Activated CD4-positive, alpha-beta memory T cell treated with anti-CD3 and anti-CD28 coated beads, Interleukin-2, amount 10 ng/mL, durations not matched to agents 7 days and 5 days (primary cell): ENCODE data around the gene TLE5. TPM values are rescaled to one million over a fixed set of nuclear protein-coding genes. Genes with fewer than 3 reads are reported as not detected.
"Not testable (repeated sequence)": the region's sequence is repeated elsewhere in the genome, so short reads cannot be mapped to it uniquely, and the experiment has no call there.

Experiments
- CTCF ChIA-PET: fragments of 350-600 bp; sonication (Branson Sonifier 250); formaldehyde crosslinking; loops from one replicate; lab custom pipeline; 2021; ENCODE audit warnings: antibody characterized with exemption, inconsistent platforms; lab: Charles Lee
- POLR2A ChIA-PET: fragments of 350-600 bp; sonication (Branson Sonifier 250); formaldehyde crosslinking; loops from one replicate; lab custom pipeline; 2021; ENCODE audit warnings: antibody characterized with exemption; lab: Charles Lee
- DNase-seq: peaks from one replicate; pipeline ENCODE4 v3.0.0-alpha.2; 2020
- H3K27ac Mint-ChIP-seq: one replicate; pipeline ENCODE4 v1.8.0; 2021; ENCODE audit warnings: mild to moderate bottlenecking, mixed read lengths
- H3K27me3 Mint-ChIP-seq: one replicate; pipeline ENCODE4 v1.8.0; 2021; ENCODE audit warnings: mixed read lengths
- H3K36me3 Mint-ChIP-seq: one replicate; pipeline ENCODE4 v1.8.0; 2021; ENCODE audit warnings: low read depth, mixed read lengths
- H3K4me1 Mint-ChIP-seq: one replicate; pipeline ENCODE4 v1.8.0; 2021; ENCODE audit warnings: mixed read lengths
- H3K4me3 Mint-ChIP-seq: one replicate; pipeline ENCODE4 v1.8.0; 2021; ENCODE audit warnings: mild to moderate bottlenecking, mixed read lengths
- H3K9me3 Mint-ChIP-seq: one replicate; pipeline ENCODE4 v1.8.0; 2021; ENCODE audit warnings: mixed read lengths
- total RNA-seq, 2 experiments: library from RNA; stranded (reverse); gene quantifications; one replicate each; pipeline ENCODE4 v1.2.3, GENCODE V29; 2021

TLE5 gene
- total RNA-seq, 2 experiments from 2014 or later = 712 to 724 TPM

GRCh38 chr19:3045191-3045590 lies 17.1 kb downstream of the TLE5 start:
- Mint-ChIP-seq H3K36me3 (no peaks in the 10 kb centered on the region), H3K9me3 (no peaks in the 10 kb centered on the region), H3K27ac (no peak overlapping the region), H3K4me1 (peaks cover 9% of the 10 kb centered on the region), H3K27me3 (peaks cover 9% of the 10 kb centered on the region), H3K4me3 (no peak overlapping the region)
- CTCF ChIA-PET = interaction anchor here (0.6 kb wide), 1 partner anchor 35 kb away, joined by 6 read pairs; no protein-coding TSS in a partner anchor
- no peak for DNase-seq
- POLR2A ChIA-PET = interaction anchor here (0.7 to 3.6 kb wide), 2 partner anchors 8 kb away, joined by 3 to 25 read pairs; no protein-coding TSS in a partner anchor

GRCh38 chr19:3042621-3043267 lies 19.6 kb downstream of the TLE5 start:
- peaks cover 4% of the 10 kb centered on the region for H3K27me3 Mint-ChIP-seq
- peaks cover 4% of the 10 kb centered on the region for H3K4me1 Mint-ChIP-seq
- H3K27ac Mint-ChIP-seq = no peak overlapping the region
- no peaks in the 10 kb centered on the region for H3K9me3 Mint-ChIP-seq
- CTCF ChIA-PET = interaction anchor here (0.7 to 1.2 kb wide), 3 partner anchors 25 to 92 kb away, joined by 4 to 5 read pairs (median 4); no protein-coding TSS in a partner anchor
- no peak for DNase-seq
- no peak overlapping the region for H3K4me3 Mint-ChIP-seq
- no peaks in the 10 kb centered on the region for H3K36me3 Mint-ChIP-seq
- POLR2A ChIA-PET = interaction anchor here (1.1 to 3.6 kb wide), 3 partner anchors 11 to 19 kb away, joined by 6 to 25 read pairs (median 8); no protein-coding TSS in a partner anchor

- Mint-ChIP-seq H3K36me3 (no peaks in the 10 kb centered on the region), H3K4me3 (no peak overlapping the region), H3K4me1 (peaks cover 2% of the 10 kb centered on the region), H3K27me3 (no peaks in the 10 kb centered on the region), H3K9me3 (no peaks in the 10 kb centered on the region), H3K27ac (no peak overlapping the region)
- POLR2A ChIA-PET = interaction anchor here (1.1 to 3.6 kb wide), 5 partner anchors 10 to 19 kb away, joined by 3 to 25 read pairs (median 6); no protein-coding TSS in a partner anchor
- CTCF ChIA-PET = interaction anchor here (0.9 kb wide), 1 partner anchor 79 kb away, joined by 4 read pairs; no protein-coding TSS in a partner anchor
- DNase-seq = no peak
These were observed 20.3 kb downstream of the TLE5 start for GRCh38 chr19:3041761-3042620.

- CTCF ChIA-PET = no interaction called here
- Mint-ChIP-seq H3K27me3 (no peaks in the 10 kb centered on the region), H3K36me3 (no peaks in the 10 kb centered on the region), H3K27ac (no peak overlapping the region), H3K9me3 (no peaks in the 10 kb centered on the region), H3K4me1 (peaks cover 5% of the 10 kb centered on the region), H3K4me3 (no peak overlapping the region)
- DNase-seq = no peak
- POLR2A ChIA-PET = interaction anchor here (1.1 to 2.4 kb wide), 2 partner anchors 11 to 20 kb away, joined by 3 to 6 read pairs; no protein-coding TSS in a partner anchor
These were observed 21.0 kb downstream of the TLE5 start for GRCh38 chr19:3041327-3041726.

GRCh38 chr19:3039641-3040077 lies 22.6 kb downstream of the TLE5 start:
- no peak for DNase-seq
- Mint-ChIP-seq H3K4me1 (peaks cover 18% of the 10 kb centered on the region), H3K27me3 (peaks cover under 1% of the 10 kb centered on the region), H3K27ac (no peak overlapping the region), H3K9me3 (no peaks in the 10 kb centered on the region), H3K4me3 (no peak overlapping the region), H3K36me3 (no peaks in the 10 kb centered on the region)
- POLR2A ChIA-PET = interaction anchor here (1.3 to 2.4 kb wide), 4 partner anchors 12 to 22 kb away, joined by 3 to 6 read pairs (median 4); no protein-coding TSS in a partner anchor
- CTCF ChIA-PET = interaction anchor here (1.0 kb wide), 1 partner anchor 36 kb away, joined by 3 read pairs; no protein-coding TSS in a partner anchor

GRCh38 chr19:3039125-3039524 lies 23.2 kb downstream of the TLE5 start:
- ChIA-PET POLR2A (interaction anchor here (1.3 to 2.4 kb wide), 4 partner anchors 13 to 22 kb away, joined by 3 to 6 read pairs (median 4); no protein-coding TSS in a partner anchor), CTCF (interaction anchor here (1.0 kb wide), 1 partner anchor 65 kb away, joined by 5 read pairs; no protein-coding TSS in a partner anchor)
- H3K4me1 Mint-ChIP-seq = peaks cover 23% of the 10 kb centered on the region
- H3K27me3 Mint-ChIP-seq = peaks cover 6% of the 10 kb centered on the region
- H3K27ac Mint-ChIP-seq = no peak overlapping the region
- no peak for DNase-seq
- no peaks in the 10 kb centered on the region for H3K9me3 Mint-ChIP-seq
- no peak overlapping the region for H3K4me3 Mint-ChIP-seq
- H3K36me3 Mint-ChIP-seq = no peaks in the 10 kb centered on the region

- peaks cover 12% of the 10 kb centered on the region for H3K27me3 Mint-ChIP-seq
- H3K4me3 Mint-ChIP-seq = no peak overlapping the region
- no peaks in the 10 kb centered on the region for H3K9me3 Mint-ChIP-seq
- peaks cover 23% of the 10 kb centered on the region for H3K4me1 Mint-ChIP-seq
- ChIA-PET POLR2A (interaction anchor here (1.3 to 4.2 kb wide), 2 partner anchors 16 to 22 kb away, joined by 5 to 81 read pairs; partner anchors contain the start of gene TLE5), CTCF (interaction anchor here (0.9 to 3.2 kb wide), 4 partner anchors 23 to 88 kb away, joined by 3 to 23 read pairs (median 6); partner anchors contain the start of gene TLE5)
- no peak overlapping the region for H3K27ac Mint-ChIP-seq
- H3K36me3 Mint-ChIP-seq = no peaks in the 10 kb centered on the region
- DNase-seq = no peak
These were observed 24.1 kb downstream of the TLE5 start for GRCh38 chr19:3038214-3038613.

- H3K27me3 Mint-ChIP-seq = peaks cover 14% of the 10 kb centered on the region
- H3K27ac Mint-ChIP-seq = peak overlapping the region; percentile 47
- not testable (repeated sequence) for DNase-seq, H3K36me3 Mint-ChIP-seq, H3K9me3 Mint-ChIP-seq
- ChIA-PET CTCF (interaction anchor here (0.6 to 3.2 kb wide), 8 partner anchors 12 to 268 kb away, joined by 3 to 23 read pairs (median 6); partner anchors contain the start of genes TLE5 and TLE6), POLR2A (interaction anchor here (1.2 to 4.2 kb wide), 8 partner anchors 9 to 86 kb away, joined by 3 to 81 read pairs (median 10); partner anchors contain the start of genes TLE5 and TLE6)
- H3K4me3 Mint-ChIP-seq = peak overlapping the region; percentile 83
- H3K4me1 Mint-ChIP-seq = peaks cover 23% of the 10 kb centered on the region
These were observed 25.2 kb downstream of the TLE5 start for GRCh38 chr19:3036977-3037544.

- peaks cover 23% of the 10 kb centered on the region for H3K4me1 Mint-ChIP-seq
- ChIA-PET CTCF (interaction anchor here (0.9 to 3.2 kb wide), 15 partner anchors 11 to 268 kb away, joined by 3 to 23 read pairs (median 6); partner anchors contain the start of genes NCLN, TLE5 and TLE6), POLR2A (interaction anchor here (1.0 to 4.2 kb wide), 12 partner anchors 9 to 150 kb away, joined by 3 to 81 read pairs (median 4); partner anchors contain the start of genes TLE5, TLE6 and ZNF57)
- no peaks in the 10 kb centered on the region for H3K9me3 Mint-ChIP-seq
- H3K36me3 Mint-ChIP-seq = no peaks in the 10 kb centered on the region
- peak overlapping the region; percentile 91 for H3K27ac Mint-ChIP-seq
- DNase-seq = peak; percentile 84
- H3K27me3 Mint-ChIP-seq = peaks cover 19% of the 10 kb centered on the region
- peak overlapping the region; percentile 83 for H3K4me3 Mint-ChIP-seq
These were observed 25.9 kb downstream of the TLE5 start for GRCh38 chr19:3036119-3036976.

GRCh38 chr19:3035542-3036118 lies 26.7 kb downstream of the TLE5 start:
- CTCF ChIA-PET = interaction anchor here (0.8 to 3.2 kb wide), 17 partner anchors 10 to 269 kb away, joined by 3 to 23 read pairs (median 6); partner anchors contain the start of genes NCLN, TLE5 and TLE6
- POLR2A ChIA-PET = interaction anchor here (0.7 to 4.2 kb wide), 12 partner anchors 8 to 415 kb away, joined by 3 to 81 read pairs (median 4); partner anchors contain the start of genes TLE5, TLE6 and ZNF57
- H3K36me3 Mint-ChIP-seq = no peaks in the 10 kb centered on the region
- peak; percentile 96 for DNase-seq
- peak overlapping the region; percentile 83 for H3K4me3 Mint-ChIP-seq
- peak overlapping the region; percentile 91 for H3K27ac Mint-ChIP-seq
- H3K4me1 Mint-ChIP-seq = peaks cover 23% of the 10 kb centered on the region
- peaks cover 25% of the 10 kb centered on the region for H3K27me3 Mint-ChIP-seq
- H3K9me3 Mint-ChIP-seq = no peaks in the 10 kb centered on the region
